HCT116 (cell line): ENCODE data around the gene KCTD14.

ENCODE experiments used
- CTCF ChIP-seq, 3 experiments: fragments of 200-600 bp in 1 of 3; sonication (generic) in 1 of 3; IDR thresholded peaks in 2 of 3; conservative IDR thresholded peaks in 1 of 3; 2 replicates each; pipeline ENCODE4 v1.5.1; 2012 to 2017; ENCODE audit warnings: low read depth in 2 of 3, low read length in 2 of 3, antibody characterized with exemption in 1 of 3, borderline replicate concordance in 1 of 3, control low read depth in 1 of 3, mild to moderate bottlenecking in 1 of 3, mixed read lengths in 1 of 3, mixed run types in 1 of 3, moderate library complexity in 1 of 3; ENCODE audit not compliant: insufficient read depth in 1 of 3
- EZH2 ChIP-seq: fragments of 200-600 bp; sonication (generic); IDR thresholded peaks from 2 replicates; pipeline ENCODE4 v1.6.1; 2017; ENCODE audit warnings: antibody characterized with exemption, mixed run types
- POLR2A ChIP-seq: IDR thresholded peaks from 2 replicates; pipeline ENCODE4 v1.7.0; 2011; ENCODE audit warnings: borderline replicate concordance; ENCODE audit not compliant: insufficient read depth, insufficient read length; ENCODE audit errors: extremely low read depth

- TF ChIP-seq EZH2 (no peak), CTCF (IDR thresholded peaks at IDR 0.05 in 2 of 3, conservative IDR thresholded peaks at IDR 0.05 in 1 of 3; ENCODE audit: borderline replicate concordance in 1 of 3, insufficient read depth in 1 of 3, low read depth in 2 of 3, low read length in 2 of 3) (no peak), POLR2A (no peak)
These were observed 26.3 kb upstream of the KCTD14 start for GRCh38 chr11:78049348-78049747.
